ENCODE measurements around the gene SCNN1A.

Gene SCNN1A

DNA sequence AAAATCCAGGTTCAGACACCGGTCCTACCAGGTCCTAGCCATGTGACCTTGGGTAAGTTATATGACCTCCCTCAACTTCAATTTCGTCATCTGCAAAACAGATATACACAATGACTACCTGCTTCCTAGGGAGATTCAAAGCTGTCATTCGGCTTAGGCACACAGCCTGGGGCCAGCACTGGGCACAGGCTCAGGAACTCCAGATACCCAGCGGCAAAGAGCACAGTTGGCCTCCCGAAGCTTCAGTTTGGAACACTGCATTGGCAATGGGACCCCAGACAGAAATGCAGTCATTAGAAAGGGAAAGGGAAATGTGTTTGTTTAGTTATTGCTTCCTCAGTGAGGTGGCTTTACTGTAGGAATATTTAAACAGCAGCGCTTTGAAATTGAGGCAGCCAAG, 53.5 kb downstream of the SCNN1A start:
- no peak for DNase-seq (ENCODE audit: low read depth in 1 of 2, low spot score in 1 of 2)

DNA sequence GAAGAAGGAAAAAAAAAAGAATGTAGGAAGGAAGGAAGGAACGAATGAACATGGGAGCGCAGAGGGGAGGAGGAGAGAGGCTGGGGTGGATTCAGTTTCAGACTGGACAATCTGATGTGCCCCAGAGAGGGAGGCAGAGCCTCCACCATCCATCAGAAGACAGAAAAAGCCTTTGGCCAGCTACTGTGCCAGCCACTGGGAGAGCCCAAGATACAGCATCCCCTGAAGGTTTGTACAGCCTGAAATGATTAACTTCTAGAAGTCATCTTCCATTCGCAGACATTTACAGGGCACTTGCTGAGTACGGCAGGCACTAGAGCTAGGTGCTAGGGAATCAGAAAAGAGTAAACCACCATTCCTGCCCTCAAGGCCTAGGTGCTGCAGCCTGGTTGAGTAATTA, 55.9 kb downstream of the SCNN1A start:
- DNase-seq (ENCODE audit: low read depth in 1 of 2, low spot score in 1 of 2) = no peak

DNA sequence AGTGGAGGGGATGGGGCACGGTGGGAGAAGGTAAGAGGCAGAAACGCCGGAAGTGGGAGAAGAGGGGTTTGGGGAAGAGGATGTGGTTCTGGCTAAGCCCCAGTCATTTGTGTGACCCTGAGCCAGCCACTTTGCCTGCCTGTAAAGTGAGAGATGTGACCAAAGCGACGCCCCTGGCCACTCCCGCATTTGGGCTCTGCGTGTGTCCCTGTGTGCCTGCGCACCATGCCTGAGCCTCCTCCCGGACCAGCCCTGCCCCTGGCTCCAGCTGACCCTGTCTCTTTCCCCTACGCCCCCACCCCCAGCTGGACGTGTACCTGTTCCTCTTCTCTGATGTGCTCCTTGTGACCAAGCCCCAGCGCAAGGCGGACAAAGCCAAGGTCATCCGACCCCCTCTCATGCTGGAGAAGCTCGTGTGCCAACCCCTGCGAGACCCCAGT, 56.9 kb downstream of the SCNN1A start:
- DNase-seq (ENCODE audit: low read depth in 1 of 2, low spot score in 1 of 2) = no peak

DNA sequence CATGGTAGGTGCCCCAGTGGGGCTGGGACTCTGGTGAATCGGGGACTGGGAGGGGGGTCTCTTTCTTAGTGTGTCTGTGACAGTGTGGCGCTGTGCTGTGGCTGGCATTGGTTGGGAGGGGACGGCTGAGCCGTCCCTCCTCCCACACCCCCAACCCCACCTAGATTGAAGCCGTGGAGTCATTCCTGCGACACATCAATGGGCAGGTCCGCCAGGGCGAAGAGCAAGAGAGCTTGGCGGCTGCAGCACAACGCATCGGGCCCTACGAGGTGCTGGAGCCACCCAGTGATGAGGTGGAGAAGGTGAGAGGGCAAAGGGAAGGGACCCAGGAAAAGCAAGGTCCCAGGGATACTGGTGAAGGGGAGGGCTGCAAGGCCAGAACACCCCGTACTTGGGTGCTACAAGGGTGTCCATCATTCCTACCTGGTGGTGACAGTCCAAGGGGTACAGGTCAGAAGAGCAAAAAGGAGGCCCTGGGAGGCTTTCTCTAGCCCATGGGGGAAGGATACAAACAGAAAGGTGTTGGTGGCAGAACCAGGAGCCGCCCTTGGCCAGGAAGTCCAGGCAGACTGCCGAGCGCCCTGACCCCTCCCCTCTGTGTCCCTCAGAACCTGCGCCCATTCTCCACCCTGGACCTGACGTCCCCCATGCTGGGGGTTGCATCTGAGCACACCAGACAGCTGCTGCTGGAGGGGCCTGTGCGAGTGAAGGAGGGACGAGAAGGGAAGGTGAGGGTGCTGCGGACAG, 57.5 kb downstream of the SCNN1A start:
- no peak for DNase-seq (ENCODE audit: low read depth in 1 of 2, low spot score in 1 of 2)

DNA sequence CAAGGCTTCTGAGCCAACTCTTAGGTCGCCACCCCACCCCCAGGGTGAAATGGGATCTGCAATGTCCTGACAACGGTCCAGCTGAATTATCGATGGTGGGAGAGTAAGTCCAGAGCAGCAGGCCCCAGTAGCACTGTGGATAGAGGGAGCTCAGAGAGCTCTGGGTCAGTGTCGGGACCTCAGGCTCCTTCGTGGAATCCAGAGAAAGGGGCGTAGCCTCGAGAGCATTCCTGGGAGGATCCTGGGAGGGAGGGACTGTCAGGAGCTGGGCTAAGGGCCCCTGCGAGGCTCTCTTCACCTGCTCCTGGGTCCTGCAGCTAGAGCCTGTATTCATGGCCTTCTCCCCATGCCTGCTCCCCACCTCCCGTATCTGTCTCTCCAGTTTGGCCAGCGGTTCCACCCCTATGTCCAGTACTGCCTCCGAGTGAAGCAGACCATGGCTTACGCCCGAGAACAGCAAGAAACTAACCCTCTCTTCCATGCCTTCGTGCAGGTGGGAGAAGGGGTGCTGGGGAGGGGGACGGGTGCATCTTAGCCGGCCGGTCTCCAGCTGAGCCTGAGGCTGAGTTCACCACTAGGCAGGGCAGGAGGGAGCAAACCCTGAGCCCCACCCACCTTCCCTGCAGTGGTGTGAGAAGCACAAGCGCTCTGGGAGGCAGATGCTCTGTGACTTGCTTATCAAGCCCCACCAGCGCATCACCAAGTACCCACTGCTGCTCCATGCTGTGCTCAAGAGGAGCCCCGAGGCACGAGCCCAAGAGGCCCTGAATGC, 58.3 kb downstream of the SCNN1A start:
- DNase-seq (ENCODE audit: low read depth in 1 of 2, low spot score in 1 of 2) = no peak

DNA sequence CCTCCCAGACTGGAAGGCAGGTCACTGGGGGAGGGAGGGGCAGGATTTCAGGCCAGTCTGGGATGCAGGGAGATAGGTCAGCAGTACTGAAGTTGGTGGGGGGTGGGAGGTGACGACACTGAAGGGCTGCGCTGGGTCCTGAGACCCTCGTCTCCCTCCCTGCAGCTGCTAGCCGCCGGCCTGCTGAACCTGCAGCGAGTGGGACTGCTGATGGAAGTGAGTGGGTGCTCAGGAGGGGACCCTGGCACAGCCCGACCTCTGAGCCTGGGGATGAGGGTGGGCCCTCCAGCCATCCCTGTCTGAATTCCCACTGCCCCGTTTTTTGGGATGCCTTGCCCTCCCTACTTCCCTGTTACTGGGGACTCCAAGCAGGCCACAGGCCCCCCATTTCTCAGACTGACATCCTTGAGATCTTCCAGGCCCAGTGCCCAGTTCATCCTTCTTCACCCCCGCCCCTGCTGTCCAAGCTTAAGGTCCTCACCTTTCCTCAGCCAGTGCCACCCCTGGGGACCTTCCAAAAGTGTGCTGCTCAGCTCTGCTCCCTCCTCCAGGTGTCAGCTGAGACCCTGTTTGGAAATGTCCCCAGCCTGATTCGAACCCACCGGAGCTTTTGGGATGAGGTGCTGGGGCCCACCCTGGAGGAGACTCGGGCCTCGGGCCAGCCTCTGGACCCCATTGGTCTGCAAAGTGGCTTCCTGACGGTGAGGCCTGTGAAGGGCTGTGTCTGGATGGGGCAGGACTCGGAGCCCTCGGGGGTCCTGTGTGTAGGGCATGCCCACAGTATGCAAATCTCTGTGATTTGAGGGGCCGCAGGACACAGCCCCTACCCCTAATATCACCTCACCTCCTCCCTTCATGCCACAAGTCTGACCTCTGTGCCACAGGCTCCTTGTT, 59.4 kb downstream of the SCNN1A start:
- DNase-seq (ENCODE audit: low read depth in 1 of 2, low spot score in 1 of 2) = no peak

DNA sequence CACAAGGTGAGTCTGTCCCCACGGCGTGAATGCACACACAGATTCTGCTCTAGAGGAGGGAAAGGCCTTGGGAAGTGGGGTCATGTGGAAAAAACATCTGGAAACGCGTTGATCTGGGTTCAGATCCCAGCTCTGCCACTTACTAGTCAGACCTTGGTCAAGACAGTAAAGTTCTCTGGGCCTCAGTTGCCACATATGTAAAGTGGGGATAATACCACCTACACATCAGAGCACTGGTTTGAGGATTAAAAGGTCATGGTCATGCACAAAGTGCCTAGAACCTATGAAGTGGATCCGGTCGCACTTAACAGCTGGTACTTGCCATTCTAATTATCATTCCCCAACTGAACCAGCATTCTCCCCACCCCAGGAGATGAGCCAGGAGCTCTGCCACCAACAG, 60.2 kb downstream of the SCNN1A start:
- DNase-seq (ENCODE audit: low read depth in 1 of 2, low spot score in 1 of 2) = no peak

DNA sequence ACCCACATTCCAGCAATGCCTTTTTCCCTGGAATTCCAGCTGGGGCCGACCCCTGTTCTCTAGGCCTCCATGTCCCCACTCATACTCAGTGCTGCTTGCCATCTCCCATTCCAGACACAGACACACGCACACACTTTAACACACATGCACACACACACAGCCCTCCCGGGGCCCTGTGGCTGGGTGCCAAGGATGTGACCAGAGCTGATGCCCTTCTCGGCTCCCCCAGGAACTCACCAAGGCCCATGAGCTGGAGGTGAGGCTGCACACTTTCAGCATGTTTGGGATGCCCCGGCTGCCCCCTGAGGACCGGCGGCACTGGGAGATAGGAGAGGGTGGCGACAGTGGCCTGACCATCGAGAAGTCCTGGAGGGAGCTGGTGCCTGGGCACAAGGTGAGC, 60.6 kb downstream of the SCNN1A start:
- no peak for DNase-seq (ENCODE audit: low read depth in 1 of 2, low spot score in 1 of 2)

DNA sequence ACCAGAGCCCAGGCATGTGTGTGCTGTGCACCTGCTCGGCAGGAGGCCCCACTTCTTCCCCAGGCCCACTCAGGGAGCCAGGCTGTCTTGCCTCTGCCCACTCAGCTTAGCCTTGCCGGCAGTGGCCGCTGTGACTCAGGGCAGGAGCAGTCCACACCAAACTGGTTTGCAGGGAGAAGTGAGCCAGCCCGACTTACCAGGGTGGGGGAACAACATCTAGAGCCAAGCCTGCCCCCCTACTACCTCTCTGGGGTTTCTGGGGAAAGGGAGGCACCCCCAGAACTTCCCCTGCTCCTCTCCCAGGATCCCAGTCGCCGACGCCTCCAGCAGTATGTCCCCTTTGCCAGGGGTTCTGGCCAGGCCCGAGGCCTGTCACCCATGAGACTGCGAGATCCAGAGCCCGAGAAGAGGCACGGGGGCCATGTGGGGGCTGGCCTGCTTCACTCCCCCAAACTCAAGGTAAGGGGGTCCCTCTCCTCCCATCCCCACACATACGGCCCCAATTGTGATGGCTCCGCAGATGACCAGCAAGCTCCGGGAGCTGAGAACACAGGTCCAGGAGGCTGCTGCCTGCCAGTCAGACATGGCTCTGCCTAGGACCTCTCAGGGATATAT, 61.9 kb downstream of the SCNN1A start:
- no peak for DNase-seq (ENCODE audit: low read depth in 1 of 2, low spot score in 1 of 2)

DNA sequence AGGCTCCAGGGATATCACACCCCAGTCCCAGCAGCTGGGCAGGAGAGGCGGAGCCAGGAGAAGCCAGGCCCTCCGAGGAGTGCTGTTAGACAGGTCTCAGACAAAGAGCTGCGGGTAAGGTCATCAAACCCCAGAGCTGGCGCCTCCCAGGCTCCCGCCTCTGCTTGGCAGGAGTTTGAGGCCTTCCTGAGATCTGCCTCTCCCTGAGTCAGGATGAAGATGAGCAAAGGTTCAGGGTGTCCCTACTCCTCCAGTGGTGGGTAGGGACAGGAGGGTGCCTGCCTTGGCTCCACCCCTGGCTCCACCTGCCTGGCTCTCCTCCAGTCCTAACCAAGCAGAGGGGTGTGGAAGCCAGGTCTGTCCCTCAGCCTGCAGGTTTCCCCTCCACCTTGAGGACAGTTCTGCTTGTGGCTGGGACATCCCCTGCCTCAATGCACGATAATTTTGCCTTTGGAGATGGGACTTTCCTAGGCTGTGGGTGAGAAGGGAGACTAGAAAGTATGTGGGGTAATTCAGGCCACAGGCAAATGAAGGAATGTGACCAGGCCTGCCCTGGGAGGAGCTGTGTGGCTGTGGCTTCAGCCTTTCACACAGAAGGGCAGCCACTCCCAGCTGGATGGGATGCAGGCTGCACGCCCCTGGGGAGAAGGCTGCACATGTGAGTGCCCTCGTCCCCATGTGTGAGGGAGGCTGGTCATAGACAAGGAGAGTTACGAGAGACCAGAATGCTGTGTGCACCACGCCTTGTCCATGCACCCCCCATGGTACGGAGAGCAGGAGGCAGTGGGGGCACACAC, 62.6 kb downstream of the SCNN1A start:
- no peak for DNase-seq (ENCODE audit: low read depth in 1 of 2, low spot score in 1 of 2)

DNA sequence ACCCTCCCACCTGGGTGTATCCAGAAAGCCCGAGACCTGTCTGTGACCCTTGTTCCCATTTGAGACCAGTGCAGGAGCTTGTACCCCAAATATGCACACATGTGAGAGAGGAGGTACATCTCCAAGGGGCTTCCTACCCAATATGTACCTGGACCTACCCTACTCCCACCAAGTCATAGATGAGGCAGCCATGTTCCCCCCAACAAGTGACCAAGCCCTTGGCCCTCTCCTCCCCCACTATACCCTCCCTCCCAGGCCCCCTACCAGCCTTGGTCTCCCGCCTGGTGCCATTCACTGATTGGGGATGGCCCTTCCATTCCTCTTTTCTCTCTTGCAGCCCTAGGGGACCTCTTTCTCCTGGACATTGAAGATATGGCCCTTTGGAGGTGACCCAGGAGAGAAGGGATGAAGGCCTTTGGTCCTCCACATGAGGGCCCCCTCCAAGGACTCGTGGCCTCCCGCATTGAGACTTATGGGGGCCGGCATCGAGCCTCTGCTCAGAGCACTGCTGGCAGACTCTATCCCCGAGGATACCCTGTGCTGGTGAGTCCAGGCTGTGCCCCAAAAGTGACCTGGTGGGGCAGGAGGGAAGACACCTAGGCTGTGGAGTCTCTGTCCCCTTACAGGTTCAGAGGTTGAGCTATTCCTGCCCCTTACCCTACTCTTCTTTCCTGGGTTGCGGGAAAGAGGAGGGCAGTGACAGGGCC, 63.4 kb downstream of the SCNN1A start:
- no peak for DNase-seq (ENCODE audit: low read depth in 1 of 2, low spot score in 1 of 2)

DNA sequence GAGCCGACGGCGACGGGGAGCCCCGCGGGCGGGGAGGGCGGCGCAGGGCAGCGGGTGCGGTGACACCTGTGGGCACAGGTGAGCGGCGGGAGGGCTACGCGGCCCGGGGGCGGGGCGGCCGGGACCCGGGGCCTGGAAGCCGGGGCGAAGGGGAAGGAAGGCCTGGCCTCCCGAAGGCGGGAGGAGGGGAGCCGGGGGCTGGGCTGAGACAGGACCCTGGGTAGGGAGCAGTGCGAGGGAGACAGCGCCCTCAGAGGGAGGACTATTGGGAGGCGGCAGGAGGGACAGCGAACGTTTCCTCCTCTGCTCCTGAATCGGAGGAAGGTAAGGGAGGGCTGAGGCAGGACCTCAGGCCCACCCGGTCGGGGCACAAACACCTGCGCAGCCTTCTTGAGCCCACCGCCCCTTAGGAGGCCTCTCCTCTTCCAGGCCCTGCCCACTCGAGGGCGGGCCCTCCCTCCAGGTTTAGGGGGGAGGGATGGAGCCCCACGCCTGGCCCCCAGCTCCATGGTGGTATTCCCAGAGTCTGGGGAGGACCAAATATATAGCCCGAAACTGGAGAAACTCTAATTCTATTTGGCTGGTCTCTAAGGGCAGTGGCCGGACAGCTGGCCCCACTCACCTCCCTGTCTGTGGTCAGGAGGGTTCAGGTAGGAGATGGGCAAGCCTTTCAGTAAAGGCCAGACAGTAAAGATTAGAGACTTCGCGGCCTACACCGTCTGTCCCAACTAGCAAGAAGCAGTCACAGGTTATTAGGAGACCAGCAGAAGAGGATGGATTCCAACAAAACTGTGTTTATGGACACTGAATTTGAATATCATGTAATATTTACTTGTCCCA, 64.4 kb downstream of the SCNN1A start:
- DNase-seq (ENCODE audit: low read depth in 1 of 2, low spot score in 1 of 2) = no peak

DNA sequence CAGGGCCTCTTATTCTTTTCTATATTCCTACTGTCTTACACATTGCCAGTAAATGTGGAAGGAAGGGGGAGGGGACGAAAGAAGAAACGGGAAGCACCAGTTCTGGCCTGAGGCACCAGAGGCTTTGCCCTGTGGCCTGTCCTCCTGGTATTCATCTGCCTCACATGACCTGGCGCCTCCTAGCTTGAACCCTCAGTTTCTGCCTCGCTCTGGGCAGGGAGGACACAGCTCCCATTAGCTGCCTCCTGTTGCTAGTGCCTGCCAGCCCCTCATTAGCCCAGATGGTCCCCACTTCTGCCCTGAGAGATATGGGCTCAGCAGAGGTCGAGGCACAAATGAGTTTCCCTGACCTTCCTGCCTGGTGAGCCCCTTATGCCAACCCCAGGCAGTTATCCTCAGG, 67.8 kb downstream of the SCNN1A start:
- no peak for DNase-seq (ENCODE audit: low read depth in 1 of 2, low spot score in 1 of 2)

DNA sequence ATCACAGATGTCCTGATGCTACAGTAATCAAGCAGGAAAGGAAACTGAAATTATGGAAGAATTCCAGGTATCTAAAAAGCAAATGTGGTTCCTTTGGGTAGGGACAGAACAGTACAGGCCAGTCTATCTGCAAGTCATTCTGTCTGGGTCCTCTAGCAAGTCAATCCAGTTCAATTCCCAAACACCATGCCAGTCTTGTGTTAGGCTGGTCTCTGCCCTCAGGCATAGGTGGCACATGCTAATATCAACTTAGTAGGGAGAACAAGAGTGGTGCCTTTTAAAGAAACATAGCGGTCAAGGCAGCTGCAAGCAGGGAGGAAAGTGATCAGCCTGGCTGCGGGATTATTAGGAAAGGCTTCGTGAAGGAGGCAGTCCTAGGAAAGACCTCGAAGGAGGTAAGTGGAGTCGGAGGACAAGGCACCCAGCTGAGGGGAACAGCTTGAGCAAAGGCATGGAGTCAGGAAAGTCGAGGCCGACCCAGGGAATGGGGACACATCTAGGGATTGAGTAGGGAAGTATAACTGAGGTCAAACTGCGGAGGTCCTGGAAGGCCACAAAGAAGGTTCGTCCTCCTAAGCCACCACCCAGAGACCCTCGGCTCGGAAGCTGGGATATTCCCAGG, 68.7 kb downstream of the SCNN1A start:
- no peak for DNase-seq (ENCODE audit: low read depth in 1 of 2, low spot score in 1 of 2)

DNA sequence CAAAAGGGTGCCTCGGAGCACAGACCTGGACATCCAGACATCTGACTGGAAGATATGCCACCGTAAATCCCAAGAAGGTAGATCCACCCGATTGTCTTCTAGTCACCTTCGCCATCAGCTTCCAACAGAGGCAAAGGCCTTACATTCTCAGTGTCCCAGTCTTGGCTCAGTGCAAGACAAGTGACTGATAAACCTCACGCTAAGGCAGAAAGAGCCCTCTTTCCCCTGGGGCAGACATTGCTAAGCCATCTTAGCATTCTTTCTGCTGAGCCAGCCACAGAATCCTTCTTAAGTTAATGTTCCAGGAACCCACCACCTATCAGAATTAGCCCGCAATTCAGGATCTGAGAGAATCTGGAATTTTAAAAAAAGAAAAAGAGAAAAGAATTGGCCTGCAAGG, 69.2 kb downstream of the SCNN1A start:
- no peak for DNase-seq (ENCODE audit: low read depth in 1 of 2, low spot score in 1 of 2)

DNA sequence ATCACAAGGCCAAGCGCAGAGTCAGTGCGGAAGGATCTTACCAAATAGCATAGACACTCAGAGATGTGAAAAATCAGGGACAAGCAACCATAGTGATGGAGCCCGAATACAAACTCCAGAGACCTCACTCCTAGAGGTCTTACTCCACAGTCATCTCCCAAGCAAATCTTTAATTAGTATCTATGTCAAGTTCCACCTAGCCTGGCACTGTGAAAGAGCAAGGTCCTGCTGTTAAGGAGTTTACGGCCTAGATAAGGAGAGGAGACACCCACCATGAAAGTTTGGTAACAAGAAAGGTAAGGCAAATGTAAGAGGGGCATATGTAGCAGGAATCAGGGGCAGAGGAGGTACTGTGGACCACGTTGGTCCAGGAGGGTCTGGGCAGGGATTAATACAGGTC, 72.3 kb downstream of the SCNN1A start:
- DNase-seq (ENCODE audit: low read depth in 1 of 2, low spot score in 1 of 2) = no peak

DNA sequence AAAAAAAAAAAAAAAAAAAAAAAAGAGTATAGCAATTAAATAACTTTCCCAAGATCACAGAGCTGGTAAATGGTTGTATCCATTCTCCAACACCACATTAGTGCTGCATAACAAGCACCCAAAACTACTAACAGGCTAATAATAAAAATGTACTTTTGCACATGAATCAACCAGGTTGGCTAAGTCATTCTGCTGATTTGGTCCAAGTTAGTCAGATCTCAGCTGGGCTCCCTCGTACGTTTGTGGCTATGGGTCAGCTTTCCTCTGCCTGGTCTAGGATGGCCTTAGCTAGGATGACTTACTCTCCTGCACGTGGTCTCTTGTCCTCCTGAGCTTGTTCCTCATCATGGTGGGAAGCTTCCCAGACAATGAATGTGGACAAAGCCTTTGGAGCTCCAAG, 72.7 kb downstream of the SCNN1A start:
- no peak for DNase-seq (ENCODE audit: low read depth in 1 of 2, low spot score in 1 of 2)

DNA sequence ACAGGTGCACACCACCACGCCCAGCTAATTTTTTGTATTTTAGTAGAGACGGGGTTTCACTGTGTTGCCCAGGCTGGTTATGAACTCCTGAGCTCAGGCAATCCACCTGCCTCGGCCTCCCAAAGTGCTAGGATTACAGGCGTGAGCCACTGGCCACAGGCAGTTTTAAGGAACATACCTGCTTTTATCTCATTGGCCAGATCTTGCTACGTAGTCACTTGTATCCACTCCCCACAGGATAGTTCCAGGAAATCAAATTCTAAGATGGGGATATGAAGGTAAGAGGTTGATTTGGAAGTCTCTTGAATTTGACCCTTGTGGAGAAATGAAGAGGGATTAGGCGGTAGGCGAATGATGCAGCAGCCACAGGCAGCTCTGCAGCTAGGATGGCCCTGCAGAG, 73.6 kb downstream of the SCNN1A start:
- no peak for DNase-seq (ENCODE audit: low read depth in 1 of 2, low spot score in 1 of 2)

DNA sequence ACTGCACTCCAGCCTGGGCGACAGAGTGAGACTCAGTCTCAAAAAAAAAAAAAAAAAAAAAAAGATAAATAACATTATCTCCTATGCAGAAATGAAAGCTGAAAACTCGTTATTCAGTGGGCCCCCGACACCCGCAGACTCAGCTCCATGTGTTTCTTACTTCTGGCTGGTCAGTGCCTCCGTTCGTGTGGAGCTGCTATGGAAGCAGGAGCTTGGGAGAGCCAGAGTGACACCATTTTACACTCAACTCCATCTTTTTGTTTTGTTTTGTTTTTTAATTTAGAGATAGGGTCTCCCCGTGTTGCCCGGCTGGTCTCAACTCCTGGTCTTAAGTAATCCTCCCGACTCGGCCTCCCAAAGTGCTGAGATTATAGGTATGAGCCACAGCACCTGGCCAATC, 78.2 kb downstream of the SCNN1A start:
- DNase-seq (ENCODE audit: low read depth in 1 of 2, low spot score in 1 of 2) = no peak
